Thymus (tissue), 11 donors: ENCODE data around the gene MIPOL1. TPM values are rescaled to one million over a fixed set of nuclear protein-coding genes. Genes with fewer than 3 reads are reported as not detected.
"Not testable (repeated sequence)": the region's sequence is repeated elsewhere in the genome, so short reads cannot be mapped to it uniquely, and the experiment has no call there.

ENCODE experiments used
- DNase-seq, 9 donors: peaks; one replicate each; pipeline ENCODE4 v3.0.0-alpha.2; 2013; ENCODE audit warnings: low spot score in 9 of 9, low read depth in 6 of 9, missing footprints in 1 of 9
- H3K27ac ChIP-seq, 2 donors: one replicate each; pipeline ENCODE4 v1.5.1; 2013; ENCODE audit warnings: control low read depth in 1 of 2, low read depth in 1 of 2, low read length in 1 of 2, mild to moderate bottlenecking in 1 of 2, moderate library complexity in 1 of 2
- H3K27me3 ChIP-seq, 2 donors: one replicate each; pipeline ENCODE4 v1.5.1; 2013; ENCODE audit warnings: low read length in 1 of 2; ENCODE audit not compliant: control insufficient read depth in 2 of 2, insufficient read depth in 1 of 2
- H3K36me3 ChIP-seq, 2 donors: one replicate each; pipeline ENCODE4 v1.5.1; 2013; ENCODE audit warnings: low read length in 1 of 2, mild to moderate bottlenecking in 1 of 2, moderate library complexity in 1 of 2; ENCODE audit not compliant: control insufficient read depth in 2 of 2, insufficient read depth in 2 of 2
- H3K4me1 ChIP-seq, 2 donors: one replicate each; pipeline ENCODE4 v1.5.1; 2013; ENCODE audit warnings: low read length in 2 of 2; ENCODE audit not compliant: control insufficient read depth in 2 of 2, insufficient read depth in 2 of 2
- H3K4me3 ChIP-seq, 2 donors: one replicate each; pipeline ENCODE4 v1.5.1; 2013; ENCODE audit warnings: low read length in 2 of 2, control low read depth in 1 of 2, mild to moderate bottlenecking in 1 of 2
- H3K9me3 ChIP-seq, 2 donors: one replicate each; pipeline ENCODE4 v1.5.1; 2013; ENCODE audit warnings: low read length in 1 of 2, mild to moderate bottlenecking in 1 of 2; ENCODE audit not compliant: control insufficient read depth in 2 of 2, insufficient read depth in 1 of 2
- WGBS: extraction: QIAGEN DNeasy Blood & Tissue Kit; methylation state at CpG from one replicate; pipeline ENCODE4 v1.1.7; 2013; 5-methylcytosine and 5-hydroxymethylcytosine counted together
- polyA plus RNA-seq: library from polyadenylated mRNA; stranded (reverse); fragments of 200-250 nt; gene quantifications from one replicate; pipeline ENCODE4 v1.2.3, GENCODE V29; 2013
- total RNA-seq: library from RNA; stranded (reverse); fragments of 120-200 nt; gene quantifications from one replicate; pipeline ENCODE4 v1.2.4, GENCODE V29; 2013
- donor health status: healthy.

The MIPOL1 gene
- total and polyA plus RNA-seq, 2 donors = 2.1 to 2.5 TPM

DNA sequence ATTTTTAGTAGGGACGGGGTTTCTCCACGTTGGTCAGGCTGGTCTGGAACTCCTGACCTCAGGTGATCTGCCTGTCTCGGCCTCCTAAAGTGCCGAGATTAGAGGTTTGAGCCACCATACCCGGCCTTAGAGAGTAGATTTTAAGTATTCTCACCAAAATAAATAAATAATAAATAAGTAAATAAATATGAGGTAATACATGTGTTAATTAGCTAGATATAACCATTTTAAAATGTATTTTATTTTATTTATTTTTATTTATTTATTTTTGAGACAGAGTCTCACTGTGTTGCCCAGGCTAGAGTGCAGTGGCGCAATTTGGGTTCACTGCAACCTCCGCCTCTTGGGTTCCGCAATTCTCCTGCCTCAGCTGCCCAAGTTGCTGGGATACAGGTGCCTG is 13.2 kb upstream of the MIPOL1 start:
- not testable (repeated sequence) for H3K27ac ChIP-seq, H3K4me1 ChIP-seq, H3K27me3 ChIP-seq, H3K36me3 ChIP-seq, DNase-seq, H3K9me3 ChIP-seq, H3K4me3 ChIP-seq
- WGBS = 92% methylated on average over 8 of the region's 8 CpGs

DNA sequence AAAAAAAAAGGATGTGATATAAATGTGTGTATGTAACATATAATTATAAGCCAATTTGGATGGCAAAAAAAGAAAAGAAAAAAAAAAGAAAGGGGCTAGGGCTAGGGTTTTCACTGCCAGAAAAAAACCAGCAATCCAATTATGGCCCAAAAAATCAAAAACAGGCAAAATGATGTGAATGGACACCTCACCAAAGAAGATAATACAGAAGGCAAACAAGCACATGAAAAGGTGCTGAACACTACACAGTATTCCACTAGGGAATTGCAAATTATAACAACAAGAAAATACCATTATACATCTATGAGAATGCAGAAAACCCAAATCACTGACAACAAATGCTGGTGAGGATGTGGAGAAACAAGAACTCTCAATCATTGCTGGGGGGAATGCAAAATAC is 12.1 kb upstream of the MIPOL1 start:
- DNase-seq = no peak
- Histone ChIP-seq H3K9me3 (no peaks in the 10 kb centered on the region), H3K27ac (no peak overlapping the region), H3K36me3 (no peaks in the 10 kb centered on the region), H3K4me1 (no peaks in the 10 kb centered on the region), H3K27me3 (no peaks in the 10 kb centered on the region), H3K4me3 (no peak overlapping the region)

DNA sequence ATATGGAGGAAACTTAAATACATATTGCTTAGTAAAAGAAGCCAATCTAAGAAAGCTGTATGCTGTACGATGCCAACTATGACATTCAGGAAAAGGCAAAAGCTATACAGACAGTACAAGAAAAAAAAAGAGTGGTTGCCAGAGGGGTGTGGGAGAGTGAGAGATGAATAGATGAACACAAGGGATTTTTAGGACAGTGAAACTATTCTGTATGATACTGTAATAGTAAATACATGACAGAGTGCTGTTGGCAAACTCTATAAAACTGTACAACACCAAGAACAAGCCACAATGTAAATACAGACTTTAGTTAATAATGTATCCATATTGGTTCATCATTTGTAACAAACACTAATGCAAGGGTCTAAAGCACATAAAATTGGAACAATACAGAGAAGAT is 10.9 kb upstream of the MIPOL1 start:
- WGBS = 86% methylated on average over 1 of the region's 1 CpG
- no peak overlapping the region for H3K27ac ChIP-seq
- no peaks in the 10 kb centered on the region for H3K4me1 ChIP-seq
- H3K36me3 ChIP-seq = no peaks in the 10 kb centered on the region
- H3K4me3 ChIP-seq = no peak overlapping the region
- no peaks in the 10 kb centered on the region for H3K9me3 ChIP-seq
- no peaks in the 10 kb centered on the region for H3K27me3 ChIP-seq
- no peak for DNase-seq

DNA sequence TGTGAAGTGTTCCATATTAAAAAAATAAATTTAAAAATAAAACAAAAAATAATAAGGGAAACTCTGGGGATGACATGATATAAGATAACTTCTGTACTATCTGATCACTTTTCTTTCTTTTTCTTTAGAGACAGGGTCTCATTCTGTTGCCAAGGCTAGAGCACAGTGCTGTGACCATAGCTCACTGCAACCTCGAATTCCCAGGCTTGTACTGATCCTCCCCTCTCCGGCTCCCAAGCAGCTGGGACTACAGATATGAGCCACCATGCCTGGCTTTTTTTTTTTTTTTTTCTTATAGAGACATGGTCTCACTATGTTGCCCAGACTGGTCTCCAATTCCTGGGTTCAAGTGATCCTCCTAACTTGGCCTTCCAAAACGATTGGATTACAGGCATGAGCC is 10.4 kb upstream of the MIPOL1 start:
- no peaks in the 10 kb centered on the region for H3K27me3 ChIP-seq
- H3K4me3 ChIP-seq = no peak overlapping the region
- H3K4me1 ChIP-seq = no peaks in the 10 kb centered on the region
- no peak for DNase-seq
- no peaks in the 10 kb centered on the region for H3K9me3 ChIP-seq
- WGBS = 82% methylated on average over 3 of the region's 3 CpGs
- no peaks in the 10 kb centered on the region for H3K36me3 ChIP-seq
- H3K27ac ChIP-seq = no peak overlapping the region

GRCh38 chr14:37187840-37188577 is 9.7 kb upstream of the MIPOL1 start:
- not testable (repeated sequence) for H3K36me3 ChIP-seq, H3K4me1 ChIP-seq, H3K4me3 ChIP-seq, H3K27me3 ChIP-seq, DNase-seq, H3K9me3 ChIP-seq, H3K27ac ChIP-seq
- 87% methylated on average over 9 of the region's 9 CpGs for WGBS

- DNase-seq, H3K27me3 ChIP-seq, H3K4me3 ChIP-seq, H3K36me3 ChIP-seq, H3K4me1 ChIP-seq, H3K9me3 ChIP-seq, H3K27ac ChIP-seq: not testable (repeated sequence)
- WGBS = 96% methylated on average over 2 of the region's 2 CpGs
Observed at GRCh38 chr14:37189733-37190132, 8.0 kb upstream of the MIPOL1 start.

GRCh38 chr14:37194698-37195097 is 3.0 kb upstream of the MIPOL1 start:
- Histone ChIP-seq H3K9me3 (no peaks in the 10 kb centered on the region), H3K4me1 (peaks cover 0 to 4% of the 10 kb centered on the region in 2 donors), H3K27me3 (peaks cover 8 to 15% of the 10 kb centered on the region in 2 donors), H3K36me3 (no peaks in the 10 kb centered on the region), H3K27ac (no peak overlapping the region), H3K4me3 (no peak overlapping the region)
- WGBS = 92% methylated on average over 2 of the region's 2 CpGs
- no peak for DNase-seq

DNA sequence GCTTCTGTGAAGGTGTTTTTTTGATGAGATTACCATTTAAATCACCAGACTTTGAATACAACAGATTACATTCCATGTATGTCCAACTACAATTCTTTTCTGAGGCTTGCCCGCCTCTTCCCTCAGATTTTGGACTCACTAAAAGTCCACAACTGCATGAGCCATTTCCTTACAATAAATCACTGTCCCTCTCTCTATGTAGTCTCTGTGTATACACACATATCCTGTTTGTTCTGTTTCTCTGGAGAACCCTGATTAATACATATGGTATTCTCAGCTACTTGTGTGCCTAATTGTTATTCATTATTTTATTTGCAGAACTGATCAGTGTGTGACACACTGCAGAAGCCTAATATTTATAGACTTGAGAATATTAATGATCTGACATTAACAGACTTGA is 2.4 kb upstream of the MIPOL1 start:
- H3K9me3 ChIP-seq = no peaks in the 10 kb centered on the region
- H3K27me3 ChIP-seq = peaks cover 8 to 15% of the 10 kb centered on the region in 2 donors
- no peaks in the 10 kb centered on the region for H3K36me3 ChIP-seq
- DNase-seq = no peak
- no peak overlapping the region for H3K4me3 ChIP-seq
- WGBS = 83% methylated on average over 1 of the region's 1 CpG
- H3K4me1 ChIP-seq = peaks cover 0 to 4% of the 10 kb centered on the region in 2 donors
- no peak overlapping the region for H3K27ac ChIP-seq

DNA sequence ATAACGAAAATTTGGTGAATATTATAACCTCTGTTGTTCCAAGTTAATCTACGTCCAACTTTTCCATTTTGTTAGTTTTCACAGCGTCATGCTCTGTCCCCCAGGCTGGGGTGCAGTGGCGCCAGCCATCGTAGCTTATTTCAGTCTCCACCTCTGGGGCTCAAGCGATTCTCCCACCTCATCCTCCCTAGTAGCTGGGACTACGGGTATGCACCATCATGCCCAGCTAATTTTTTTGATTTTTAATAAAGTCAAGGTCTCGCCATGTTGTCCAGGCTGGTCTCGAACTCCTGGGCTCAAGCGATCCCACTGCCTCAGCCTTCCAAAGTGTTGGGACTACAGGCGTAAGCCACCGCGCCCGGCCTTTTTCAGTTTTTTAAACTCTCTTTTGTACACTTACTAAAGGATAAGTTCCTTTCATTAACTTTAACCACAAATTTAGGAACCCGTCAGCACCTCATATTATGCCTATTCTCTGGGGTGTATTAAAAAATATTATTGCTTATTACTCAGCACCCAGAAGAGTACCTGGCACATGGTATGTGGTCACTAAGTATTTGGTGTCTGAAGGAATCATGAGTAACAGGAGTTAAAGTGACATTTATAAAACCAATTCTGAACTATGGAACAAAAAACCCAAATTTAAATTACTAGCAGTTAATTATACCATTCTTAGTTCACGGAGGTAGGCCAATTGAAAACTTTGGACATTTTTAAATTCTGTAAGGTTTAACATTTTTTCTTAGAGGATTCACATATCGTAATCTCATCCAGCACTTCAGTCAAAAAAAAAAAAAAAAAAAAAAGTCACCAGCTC is 925 bp upstream of the MIPOL1 start:
- Histone ChIP-seq H3K4me1 (peaks cover 0 to 4% of the 10 kb centered on the region in 2 donors), H3K9me3 (no peaks in the 10 kb centered on the region), H3K36me3 (no peaks in the 10 kb centered on the region), H3K27ac (no peak overlapping the region), H3K27me3 (peaks cover 8 to 15% of the 10 kb centered on the region in 2 donors), H3K4me3 (peak overlapping the region; percentile 39 to 46)
- 95% methylated on average over 17 of the region's 17 CpGs for WGBS
- DNase-seq = no peak
